SK-N-SH (cell line): ENCODE measurements around the gene ATP2B3.

Source experiments
- CTCF ChIP-seq: fragments of 200-600 bp; sonication (generic); IDR thresholded peaks from 2 replicates; pipeline ENCODE4 v1.6.1; 2017; ENCODE audit warnings: antibody characterized with exemption, mild to moderate bottlenecking, moderate library complexity
- ELF1 ChIP-seq: IDR thresholded peaks from 2 replicates; pipeline ENCODE4 v1.4.0; 2012
- JUND ChIP-seq: IDR thresholded peaks from 2 replicates; pipeline ENCODE4 v1.4.0; 2012
- MAX ChIP-seq: IDR thresholded peaks from 2 replicates; pipeline ENCODE4 v1.4.0; 2012; ENCODE audit warnings: low read depth
- MXI1 ChIP-seq: IDR thresholded peaks from 2 replicates; pipeline ENCODE4 v1.6.1; 2012; ENCODE audit warnings: mild to moderate bottlenecking, low read depth, low read length, improper control_type of control experiment
- NFIC ChIP-seq: IDR thresholded peaks from 2 replicates; pipeline ENCODE4 v1.4.0; 2012; ENCODE audit warnings: borderline replicate concordance
- POLR2AphosphoS5 ChIP-seq: IDR thresholded peaks from 2 replicates; pipeline ENCODE4 v1.6.1; 2012; ENCODE audit warnings: low read depth, low read length
- RCOR1 ChIP-seq: fragments of 150-350 bp; IDR thresholded peaks from 2 replicates; pipeline ENCODE4 v1.6.1; 2017; ENCODE audit warnings: antibody characterized with exemption, low read length
- RFX5 ChIP-seq: IDR thresholded peaks from 2 replicates; pipeline ENCODE4 v1.6.1; 2012; ENCODE audit warnings: mild to moderate bottlenecking, improper control_type of control experiment, low read length
- SIN3A ChIP-seq: IDR thresholded peaks from 2 replicates; pipeline ENCODE4 v1.6.1; 2012; ENCODE audit warnings: low read depth, mild to moderate bottlenecking, low read length, moderate library complexity, borderline replicate concordance
- YY1 ChIP-seq: IDR thresholded peaks from 2 replicates; pipeline ENCODE4 v1.4.0; 2012; ENCODE audit warnings: low read depth, mild to moderate bottlenecking
- TF ChIP-seq, protein P1 (sequence below): IDR thresholded peaks from 2 replicates; pipeline ENCODE4 v1.6.1; 2012; ENCODE audit warnings: mild to moderate bottlenecking, low read depth, low read length, moderate library complexity
- TF ChIP-seq, protein P2 (sequence below): fragments of 150-350 bp; IDR thresholded peaks from 2 replicates; pipeline ENCODE4 v1.6.1; 2016; ENCODE audit warnings: mild to moderate bottlenecking, low read depth, low read length
- TF ChIP-seq, protein P3 (sequence below): IDR thresholded peaks from 2 replicates; pipeline ENCODE4 v1.4.0; 2012; ENCODE audit warnings: low read depth, borderline replicate concordance

DNA sequence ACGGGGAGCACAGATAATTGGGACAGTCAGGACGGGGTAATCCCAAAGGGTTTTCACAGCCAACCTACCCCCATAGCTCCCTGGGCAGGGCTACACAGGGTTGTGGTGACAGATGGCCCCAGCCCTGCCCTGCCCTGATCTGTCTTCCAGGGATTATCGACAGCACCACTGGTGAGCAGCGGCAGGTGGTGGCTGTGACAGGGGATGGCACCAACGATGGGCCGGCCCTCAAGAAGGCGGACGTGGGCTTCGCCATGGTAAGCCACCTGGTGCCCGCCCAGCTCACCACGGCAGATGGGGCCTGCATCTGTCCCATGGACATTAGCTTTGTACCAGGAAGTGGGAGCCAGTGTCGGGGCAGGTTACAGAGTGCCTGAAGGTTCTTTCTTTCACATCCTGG lies 39.3 kb downstream of the ATP2B3 start:
- no peak for TF ChIP-seq JUND
- no peak for TF ChIP-seq CTCF
- no peak for TF ChIP-seq POLR2AphosphoS5
- TF ChIP-seq SIN3A, result no peak
- TF ChIP-seq, protein P1, sequence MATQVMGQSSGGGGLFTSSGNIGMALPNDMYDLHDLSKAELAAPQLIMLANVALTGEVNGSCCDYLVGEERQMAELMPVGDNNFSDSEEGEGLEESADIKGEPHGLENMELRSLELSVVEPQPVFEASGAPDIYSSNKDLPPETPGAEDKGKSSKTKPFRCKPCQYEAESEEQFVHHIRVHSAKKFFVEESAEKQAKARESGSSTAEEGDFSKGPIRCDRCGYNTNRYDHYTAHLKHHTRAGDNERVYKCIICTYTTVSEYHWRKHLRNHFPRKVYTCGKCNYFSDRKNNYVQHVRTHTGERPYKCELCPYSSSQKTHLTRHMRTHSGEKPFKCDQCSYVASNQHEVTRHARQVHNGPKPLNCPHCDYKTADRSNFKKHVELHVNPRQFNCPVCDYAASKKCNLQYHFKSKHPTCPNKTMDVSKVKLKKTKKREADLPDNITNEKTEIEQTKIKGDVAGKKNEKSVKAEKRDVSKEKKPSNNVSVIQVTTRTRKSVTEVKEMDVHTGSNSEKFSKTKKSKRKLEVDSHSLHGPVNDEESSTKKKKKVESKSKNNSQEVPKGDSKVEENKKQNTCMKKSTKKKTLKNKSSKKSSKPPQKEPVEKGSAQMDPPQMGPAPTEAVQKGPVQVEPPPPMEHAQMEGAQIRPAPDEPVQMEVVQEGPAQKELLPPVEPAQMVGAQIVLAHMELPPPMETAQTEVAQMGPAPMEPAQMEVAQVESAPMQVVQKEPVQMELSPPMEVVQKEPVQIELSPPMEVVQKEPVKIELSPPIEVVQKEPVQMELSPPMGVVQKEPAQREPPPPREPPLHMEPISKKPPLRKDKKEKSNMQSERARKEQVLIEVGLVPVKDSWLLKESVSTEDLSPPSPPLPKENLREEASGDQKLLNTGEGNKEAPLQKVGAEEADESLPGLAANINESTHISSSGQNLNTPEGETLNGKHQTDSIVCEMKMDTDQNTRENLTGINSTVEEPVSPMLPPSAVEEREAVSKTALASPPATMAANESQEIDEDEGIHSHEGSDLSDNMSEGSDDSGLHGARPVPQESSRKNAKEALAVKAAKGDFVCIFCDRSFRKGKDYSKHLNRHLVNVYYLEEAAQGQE, result no peak
- TF ChIP-seq MAX, result no peak
- no peak for TF ChIP-seq MXI1
- TF ChIP-seq, protein P2, sequence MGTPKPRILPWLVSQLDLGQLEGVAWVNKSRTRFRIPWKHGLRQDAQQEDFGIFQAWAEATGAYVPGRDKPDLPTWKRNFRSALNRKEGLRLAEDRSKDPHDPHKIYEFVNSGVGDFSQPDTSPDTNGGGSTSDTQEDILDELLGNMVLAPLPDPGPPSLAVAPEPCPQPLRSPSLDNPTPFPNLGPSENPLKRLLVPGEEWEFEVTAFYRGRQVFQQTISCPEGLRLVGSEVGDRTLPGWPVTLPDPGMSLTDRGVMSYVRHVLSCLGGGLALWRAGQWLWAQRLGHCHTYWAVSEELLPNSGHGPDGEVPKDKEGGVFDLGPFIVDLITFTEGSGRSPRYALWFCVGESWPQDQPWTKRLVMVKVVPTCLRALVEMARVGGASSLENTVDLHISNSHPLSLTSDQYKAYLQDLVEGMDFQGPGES, result no peak
- no peak for TF ChIP-seq YY1
- no peak for TF ChIP-seq ELF1
- TF ChIP-seq RCOR1, result no peak
- no peak for TF ChIP-seq RFX5
- TF ChIP-seq NFIC, result no peak
- TF ChIP-seq, protein P3, sequence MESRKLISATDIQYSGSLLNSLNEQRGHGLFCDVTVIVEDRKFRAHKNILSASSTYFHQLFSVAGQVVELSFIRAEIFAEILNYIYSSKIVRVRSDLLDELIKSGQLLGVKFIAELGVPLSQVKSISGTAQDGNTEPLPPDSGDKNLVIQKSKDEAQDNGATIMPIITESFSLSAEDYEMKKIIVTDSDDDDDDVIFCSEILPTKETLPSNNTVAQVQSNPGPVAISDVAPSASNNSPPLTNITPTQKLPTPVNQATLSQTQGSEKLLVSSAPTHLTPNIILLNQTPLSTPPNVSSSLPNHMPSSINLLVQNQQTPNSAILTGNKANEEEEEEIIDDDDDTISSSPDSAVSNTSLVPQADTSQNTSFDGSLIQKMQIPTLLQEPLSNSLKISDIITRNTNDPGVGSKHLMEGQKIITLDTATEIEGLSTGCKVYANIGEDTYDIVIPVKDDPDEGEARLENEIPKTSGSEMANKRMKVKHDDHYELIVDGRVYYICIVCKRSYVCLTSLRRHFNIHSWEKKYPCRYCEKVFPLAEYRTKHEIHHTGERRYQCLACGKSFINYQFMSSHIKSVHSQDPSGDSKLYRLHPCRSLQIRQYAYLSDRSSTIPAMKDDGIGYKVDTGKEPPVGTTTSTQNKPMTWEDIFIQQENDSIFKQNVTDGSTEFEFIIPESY, result no peak
